LNCAP (cell line): ENCODE results near the gene ASIC1.

Experiments used
- TF ChIP-seq, protein P1 (sequence below): fragments of 450-650 bp; IDR thresholded peaks from 2 replicates; pipeline ENCODE4 v1.5.1; 2017; ENCODE audit warnings: mild to moderate bottlenecking

Gene ASIC1

DNA sequence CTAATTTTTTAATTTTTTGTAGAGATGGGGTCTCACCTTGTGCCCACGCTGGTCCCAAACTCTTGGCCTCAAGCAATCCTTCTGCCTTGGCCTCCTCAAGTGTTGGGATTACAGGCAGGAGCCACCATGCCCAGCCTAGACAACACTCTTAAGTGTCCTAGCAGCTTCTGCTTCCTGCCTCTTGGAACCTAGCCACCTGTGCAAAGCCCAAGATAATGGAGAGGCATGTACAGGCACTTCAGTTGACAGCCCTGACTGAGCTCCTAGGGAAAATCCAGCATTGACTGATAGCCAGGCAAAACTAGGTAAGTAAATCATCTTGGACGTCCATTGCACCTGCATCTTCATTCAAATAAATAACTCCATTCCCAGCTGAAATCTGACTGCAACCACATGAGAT, 70.2 kb downstream of the ASIC1 start:
- TF ChIP-seq, protein P1, sequence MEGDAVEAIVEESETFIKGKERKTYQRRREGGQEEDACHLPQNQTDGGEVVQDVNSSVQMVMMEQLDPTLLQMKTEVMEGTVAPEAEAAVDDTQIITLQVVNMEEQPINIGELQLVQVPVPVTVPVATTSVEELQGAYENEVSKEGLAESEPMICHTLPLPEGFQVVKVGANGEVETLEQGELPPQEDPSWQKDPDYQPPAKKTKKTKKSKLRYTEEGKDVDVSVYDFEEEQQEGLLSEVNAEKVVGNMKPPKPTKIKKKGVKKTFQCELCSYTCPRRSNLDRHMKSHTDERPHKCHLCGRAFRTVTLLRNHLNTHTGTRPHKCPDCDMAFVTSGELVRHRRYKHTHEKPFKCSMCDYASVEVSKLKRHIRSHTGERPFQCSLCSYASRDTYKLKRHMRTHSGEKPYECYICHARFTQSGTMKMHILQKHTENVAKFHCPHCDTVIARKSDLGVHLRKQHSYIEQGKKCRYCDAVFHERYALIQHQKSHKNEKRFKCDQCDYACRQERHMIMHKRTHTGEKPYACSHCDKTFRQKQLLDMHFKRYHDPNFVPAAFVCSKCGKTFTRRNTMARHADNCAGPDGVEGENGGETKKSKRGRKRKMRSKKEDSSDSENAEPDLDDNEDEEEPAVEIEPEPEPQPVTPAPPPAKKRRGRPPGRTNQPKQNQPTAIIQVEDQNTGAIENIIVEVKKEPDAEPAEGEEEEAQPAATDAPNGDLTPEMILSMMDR: no peak

DNA sequence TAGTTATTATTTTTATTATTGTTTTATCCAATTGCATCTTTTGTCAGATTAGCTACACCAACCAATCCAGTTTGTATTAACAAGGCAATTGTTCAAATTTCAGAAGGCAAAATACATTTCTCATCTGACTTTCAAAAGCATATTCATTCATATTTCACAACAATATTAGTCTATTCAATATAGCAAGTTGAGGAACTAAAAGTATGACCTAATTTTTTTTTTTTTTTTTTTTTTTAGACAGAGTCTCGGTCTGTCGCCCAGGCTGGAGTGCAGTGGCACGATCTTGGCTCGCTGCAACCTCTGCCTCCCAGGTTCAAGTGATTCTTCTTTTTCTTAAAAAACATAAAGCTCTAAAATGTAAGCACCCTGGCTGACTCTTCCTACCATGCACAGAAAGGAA, 71.9 kb downstream of the ASIC1 start:
- TF ChIP-seq, protein P1: no peak

DNA sequence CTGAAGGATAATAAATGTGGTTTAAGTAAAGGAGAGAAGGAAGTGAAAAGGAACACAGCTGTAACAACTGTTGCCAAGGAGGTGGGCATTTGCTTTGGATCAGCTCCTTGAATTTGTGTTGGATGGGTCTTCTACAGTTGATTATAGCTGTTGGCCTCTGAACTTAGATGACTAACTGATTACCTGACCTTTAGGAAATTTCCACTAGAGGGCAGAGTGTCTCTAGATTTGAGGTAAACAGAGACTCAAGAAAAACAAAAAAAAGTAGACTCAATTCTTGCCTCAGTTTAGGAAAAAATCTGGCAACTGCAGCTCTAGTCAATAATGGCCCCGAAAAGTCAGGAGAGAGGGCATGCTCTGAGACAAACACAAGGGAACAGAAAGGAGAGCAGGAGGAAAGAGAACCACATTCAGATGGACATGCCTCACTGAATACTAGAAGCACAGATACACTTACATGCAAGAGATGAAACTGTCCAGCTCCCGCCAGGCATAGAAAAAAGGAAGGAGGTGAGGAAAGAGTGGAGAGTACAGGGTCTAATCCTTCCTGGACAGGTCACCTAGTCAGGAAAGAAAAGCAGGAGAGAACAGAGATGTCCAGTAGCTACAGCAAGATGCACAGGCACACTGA, 75.2 kb downstream of the ASIC1 start:
- TF ChIP-seq, protein P1: peak; percentile 48; the same call in 1 of the 2 replicates
